Calu3 (cell line): Measurements from ENCODE around the gene ZKSCAN5. TPM values are rescaled to one million over a fixed set of nuclear protein-coding genes. Genes with fewer than 3 reads are reported as not detected.
A peak's percentile ranks its signal among the peaks of the same experiment; 100 is the strongest.

Source experiments
- BruUV-seq: library from RNA; stranded (reverse); fragments of 400-500 nt; replicated peaks from 2 replicates; lab custom pipeline; 2021; lab: Mats Ljungman, UMichigan
- CTCF ChIA-PET: fragments of 300-600 bp; sonication (Branson Sonifier 250); formaldehyde crosslinking; loops from one replicate; lab custom pipeline; 2022; ENCODE audit warnings: antibody characterized with exemption; lab: Charles Lee
- DNase-seq: peaks from one replicate; pipeline ENCODE4 v3.0.0; 2022
- H3K27ac Mint-ChIP-seq: one replicate; pipeline ENCODE4 v1.8.0; 2022; ENCODE audit warnings: mixed read lengths; ENCODE audit not compliant: unreplicated experiment
- H3K27me3 Mint-ChIP-seq: one replicate; pipeline ENCODE4 v1.8.0; 2022; ENCODE audit warnings: mixed read lengths; ENCODE audit not compliant: unreplicated experiment
- H3K36me3 Mint-ChIP-seq: one replicate; pipeline ENCODE4 v1.8.0; 2022; ENCODE audit warnings: mild to moderate bottlenecking, moderate library complexity, mixed read lengths; ENCODE audit not compliant: insufficient read depth, unreplicated experiment
- H3K4me1 Mint-ChIP-seq: one replicate; pipeline ENCODE4 v1.8.0; 2022; ENCODE audit warnings: mild to moderate bottlenecking, low read depth, mixed read lengths; ENCODE audit not compliant: unreplicated experiment
- H3K4me3 Mint-ChIP-seq: one replicate; pipeline ENCODE4 v1.8.0; 2022; ENCODE audit warnings: mild to moderate bottlenecking, low read depth, moderate library complexity, mixed read lengths; ENCODE audit not compliant: unreplicated experiment
- H3K9me3 Mint-ChIP-seq: one replicate; pipeline ENCODE4 v1.8.0; 2022; ENCODE audit warnings: low read depth, mixed read lengths; ENCODE audit not compliant: unreplicated experiment
- CTCF ChIP-seq: fragments of 200-600 bp; IDR thresholded peaks from one replicate; pipeline ENCODE4 v1.8.0; 2022; ENCODE audit warnings: antibody characterized with exemption; ENCODE audit not compliant: unreplicated experiment
- intact Hi-C: fragments of 100-400 bp; cut with micrococcal nuclease; formaldehyde crosslinking; loops from one replicate; pipeline ENCODE4 v1.10.0; 2022; ENCODE audit not compliant: unreplicated experiment
- total RNA-seq: library from RNA; stranded (reverse); gene quantifications from 2 replicates; pipeline ENCODE4 v1.2.3, GENCODE V29; 2022

ZKSCAN5 gene
- total RNA-seq, 1 experiment from 2014 or later = 6.1 TPM

GRCh38 chr7:99461221-99461620 lies 43.2 kb upstream of the ZKSCAN5 start:
- TF ChIP-seq CTCF = no peak
- intact Hi-C loops = no loop called here
- BruUV-seq = no TSS peak
- Mint-ChIP-seq H3K27ac (no peak overlapping the region), H3K4me1 (no peaks in the 10 kb centered on the region), H3K4me3 (no peak overlapping the region), H3K27me3 (no peaks in the 10 kb centered on the region), H3K36me3 (peaks cover 47% of the 10 kb centered on the region), H3K9me3 (no peaks in the 10 kb centered on the region)
- CTCF ChIA-PET = no interaction called here
- DNase-seq = no peak

- Mint-ChIP-seq H3K27ac (peak overlapping the region; percentile 90), H3K36me3 (peaks cover 28% of the 10 kb centered on the region), H3K4me1 (no peaks in the 10 kb centered on the region), H3K4me3 (peak overlapping the region; percentile 95), H3K27me3 (no peaks in the 10 kb centered on the region), H3K9me3 (no peaks in the 10 kb centered on the region)
- TSS peak; percentile 61 for BruUV-seq
- DNase-seq = no peak
- no peak for TF ChIP-seq CTCF
- CTCF ChIA-PET = no interaction called here
- intact Hi-C loops = no loop called here
These were observed 39.1 kb upstream of the ZKSCAN5 start for GRCh38 chr7:99465421-99465768.

GRCh38 chr7:99468336-99468918 lies 36.0 kb upstream of the ZKSCAN5 start:
- CTCF ChIA-PET = interaction anchor here (0.5 kb wide), 1 partner anchor 548 kb away, joined by 3 read pairs; no protein-coding TSS in a partner anchor
- no TSS peak for BruUV-seq
- Mint-ChIP-seq H3K27me3 (no peaks in the 10 kb centered on the region), H3K4me3 (no peak overlapping the region), H3K36me3 (peaks cover 44% of the 10 kb centered on the region), H3K4me1 (no peaks in the 10 kb centered on the region), H3K27ac (no peak overlapping the region), H3K9me3 (no peaks in the 10 kb centered on the region)
- intact Hi-C loops = no loop called here
- TF ChIP-seq CTCF = no peak
- no peak for DNase-seq

GRCh38 chr7:99469381-99470065 lies 34.9 kb upstream of the ZKSCAN5 start:
- no peak for DNase-seq
- Mint-ChIP-seq H3K36me3 (peaks cover 43% of the 10 kb centered on the region), H3K27ac (no peak overlapping the region), H3K4me1 (no peaks in the 10 kb centered on the region), H3K27me3 (no peaks in the 10 kb centered on the region), H3K9me3 (no peaks in the 10 kb centered on the region), H3K4me3 (no peak overlapping the region)
- intact Hi-C loops = no loop called here
- no peak for TF ChIP-seq CTCF
- BruUV-seq = no TSS peak
- CTCF ChIA-PET = no interaction called here
